ENCODE measurements around the gene SLCO4A1.

The SLCO4A1 gene

GRCh38 chr20:62660240-62660615 is 17.9 kb downstream of the SLCO4A1 start:
- DNase-seq (ENCODE audit: low spot score) = no peak
- no peak for TF ChIP-seq CTCF (IDR thresholded peaks at IDR 0.05)
- H3K4me3 ChIP-seq = no peak overlapping the region
- H3K27ac ChIP-seq = no peak overlapping the region

GRCh38 chr20:62660768-62661167 is 18.5 kb downstream of the SLCO4A1 start:
- TF ChIP-seq CTCF (IDR thresholded peaks at IDR 0.05) = no peak
- DNase-seq (ENCODE audit: low spot score) = no peak

GRCh38 chr20:62661647-62662046 is 19.3 kb downstream of the SLCO4A1 start:
- TF ChIP-seq CTCF (IDR thresholded peaks at IDR 0.05) = no peak
- DNase-seq (ENCODE audit: low spot score) = no peak
- Histone ChIP-seq H3K4me3 (no peak overlapping the region), H3K27ac (no peak overlapping the region)

More at GRCh38 chr20:62660768-62661167, 18.5 kb downstream of the SLCO4A1 start:
- Histone ChIP-seq H3K27ac (no peak overlapping the region), H3K4me3 (no peak overlapping the region)

GRCh38 chr20:62662422-62662821 is 20.1 kb downstream of the SLCO4A1 start:
- peak overlapping the region in 1 of 2 donors; percentile 47 for H3K27ac ChIP-seq
- no peak overlapping the region for H3K4me3 ChIP-seq
- no peak for DNase-seq (ENCODE audit: low spot score)
- TF ChIP-seq CTCF (IDR thresholded peaks at IDR 0.05) = no peak

GRCh38 chr20:62663145-62664018 is 21.1 kb downstream of the SLCO4A1 start:
- Histone ChIP-seq H3K27ac (no peak overlapping the region), H3K4me3 (no peak overlapping the region)
- DNase-seq (ENCODE audit: low spot score) = no peak
- no peak for TF ChIP-seq CTCF (IDR thresholded peaks at IDR 0.05)

GRCh38 chr20:62664019-62664971 is 22.0 kb downstream of the SLCO4A1 start:
- TF ChIP-seq CTCF (IDR thresholded peaks at IDR 0.05) = no peak

More at GRCh38 chr20:62664019-62664971, 22.0 kb downstream of the SLCO4A1 start:
- DNase-seq (ENCODE audit: low spot score) = no peak
- H3K4me3 ChIP-seq = no peak overlapping the region
- H3K27ac ChIP-seq = no peak overlapping the region
